IPS DF 6.9 (cell line): ENCODE results near the gene TPM4.

Experiments used
- DNase-seq: peaks from one replicate; pipeline ENCODE4 v3.0.0-alpha.2; 2013; ENCODE audit warnings: low read depth, low spot score
- H3K27ac ChIP-seq: one replicate; pipeline ENCODE4 v1.5.1; 2013; ENCODE audit warnings: low read length, control low read depth
- H3K27me3 ChIP-seq: 2 replicates; pipeline ENCODE4 v1.6.1; 2013; ENCODE audit warnings: mild to moderate bottlenecking, low read length; ENCODE audit not compliant: control insufficient read depth, insufficient read depth
- H3K36me3 ChIP-seq: 2 replicates; pipeline ENCODE4 v1.6.1; 2013; ENCODE audit warnings: low read length; ENCODE audit not compliant: control insufficient read depth, insufficient read depth
- H3K4me1 ChIP-seq: 2 replicates; pipeline ENCODE4 v1.6.1; 2013; ENCODE audit warnings: low read length; ENCODE audit not compliant: control insufficient read depth, insufficient read depth
- H3K4me3 ChIP-seq: 2 replicates; pipeline ENCODE4 v1.5.1; 2013; ENCODE audit warnings: mild to moderate bottlenecking, low read length
- H3K9me3 ChIP-seq: 2 replicates; pipeline ENCODE4 v1.6.1; 2013; ENCODE audit warnings: low read length, inconsistent platforms; ENCODE audit not compliant: control insufficient read depth, insufficient read depth
- WGBS: extraction: QIAGEN DNeasy Blood & Tissue Kit; methylation state at CpG from one replicate; pipeline ENCODE4 v1.1.7; 2013; ENCODE audit warnings: mixed read lengths, missing lambda C conversion rate; ENCODE audit not compliant: insufficient read length, insufficient coverage; 5-methylcytosine and 5-hydroxymethylcytosine counted together

Gene TPM4

GRCh38 chr19:16127776-16128371 lies 51.6 kb downstream of the TPM4 start:
- WGBS = no CpG with 5 or more reads among the region's 21 CpGs
- no peak overlapping the region for H3K4me3 ChIP-seq
- no peaks in the 10 kb centered on the region for H3K27me3 ChIP-seq
- no peak overlapping the region for H3K27ac ChIP-seq
- H3K36me3 ChIP-seq = peaks cover 49% of the 10 kb centered on the region
- no peak for DNase-seq
- H3K4me1 ChIP-seq = no peaks in the 10 kb centered on the region; the same call in 1 of the 2 replicates
- H3K9me3 ChIP-seq = no peaks in the 10 kb centered on the region

- 100% methylated on average over 3 of the region's 3 CpGs for WGBS
- Histone ChIP-seq H3K4me1 (no peaks in the 10 kb centered on the region), H3K9me3 (no peaks in the 10 kb centered on the region), H3K27ac (no peak overlapping the region), H3K4me3 (no peak overlapping the region), H3K27me3 (no peaks in the 10 kb centered on the region), H3K36me3 (peaks cover 40% of the 10 kb centered on the region)
- DNase-seq = no peak
Measured at GRCh38 chr19:16131648-16132047, 55.4 kb downstream of the TPM4 start.

- no peak for DNase-seq
- H3K9me3 ChIP-seq = no peaks in the 10 kb centered on the region
- H3K27me3 ChIP-seq = no peaks in the 10 kb centered on the region
- no peaks in the 10 kb centered on the region for H3K4me1 ChIP-seq
- no peak overlapping the region for H3K4me3 ChIP-seq
- WGBS = no CpG with 5 or more reads among the region's 4 CpGs
- H3K27ac ChIP-seq = no peak overlapping the region
- peaks cover 23% of the 10 kb centered on the region for H3K36me3 ChIP-seq
Measured at GRCh38 chr19:16133818-16134217, 57.5 kb downstream of the TPM4 start.

DNA sequence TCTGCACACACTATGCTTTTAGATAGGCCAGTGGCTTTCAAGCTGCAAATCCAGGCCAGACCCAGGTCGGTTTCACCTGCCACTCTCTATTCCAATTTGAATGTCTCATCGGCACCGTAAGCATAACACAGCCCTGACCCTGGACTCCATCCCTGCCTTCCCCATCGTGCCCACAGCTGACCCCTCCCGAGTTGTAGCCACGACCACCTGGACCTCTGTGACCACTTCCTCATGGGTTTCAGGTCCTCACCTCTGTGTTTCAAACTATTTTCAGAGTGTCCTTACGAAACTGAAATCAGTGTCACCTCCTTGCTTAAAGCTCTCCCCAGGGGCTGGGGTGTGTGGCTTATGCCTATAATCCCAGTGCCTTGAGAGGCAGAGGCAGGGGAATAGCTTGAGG lies 58.2 kb downstream of the TPM4 start:
- WGBS = no CpG with 5 or more reads among the region's 7 CpGs
- no peaks in the 10 kb centered on the region for H3K27me3 ChIP-seq
- H3K9me3 ChIP-seq = no peaks in the 10 kb centered on the region
- H3K4me3 ChIP-seq = no peak overlapping the region
- peaks cover 18% of the 10 kb centered on the region for H3K36me3 ChIP-seq
- H3K27ac ChIP-seq = no peak overlapping the region
- no peaks in the 10 kb centered on the region for H3K4me1 ChIP-seq
- DNase-seq = no peak

- no peak for DNase-seq
- Histone ChIP-seq H3K4me3 (no peak overlapping the region), H3K4me1 (no peaks in the 10 kb centered on the region), H3K27me3 (no peaks in the 10 kb centered on the region), H3K36me3 (peaks cover 13% of the 10 kb centered on the region), H3K27ac (no peak overlapping the region), H3K9me3 (no peaks in the 10 kb centered on the region)
- no CpG with 5 or more reads among the region's 4 CpGs for WGBS
Measured at GRCh38 chr19:16135430-16136127, 59.3 kb downstream of the TPM4 start.

- WGBS = no CpG with 5 or more reads among the region's 16 CpGs
- H3K4me3 ChIP-seq = no peak overlapping the region
- peaks cover 13% of the 10 kb centered on the region for H3K36me3 ChIP-seq
- DNase-seq = no peak
- no peaks in the 10 kb centered on the region for H3K27me3 ChIP-seq
- no peaks in the 10 kb centered on the region for H3K9me3 ChIP-seq
- no peak overlapping the region for H3K27ac ChIP-seq
- no peaks in the 10 kb centered on the region for H3K4me1 ChIP-seq
Measured at GRCh38 chr19:16136185-16136999, 60.1 kb downstream of the TPM4 start.

- no peaks in the 10 kb centered on the region for H3K36me3 ChIP-seq
- H3K9me3 ChIP-seq = no peaks in the 10 kb centered on the region
- no peak overlapping the region for H3K27ac ChIP-seq
- 0 out of 2 replicates have a peak, but pooled peaks cover 5% of the 10 kb centered on the region for H3K4me1 ChIP-seq
- no peak overlapping the region for H3K4me3 ChIP-seq
- DNase-seq = no peak
- no CpG with 5 or more reads among the region's 13 CpGs for WGBS
- no peaks in the 10 kb centered on the region for H3K27me3 ChIP-seq
Measured at GRCh38 chr19:16139752-16140151, 63.5 kb downstream of the TPM4 start.

DNA sequence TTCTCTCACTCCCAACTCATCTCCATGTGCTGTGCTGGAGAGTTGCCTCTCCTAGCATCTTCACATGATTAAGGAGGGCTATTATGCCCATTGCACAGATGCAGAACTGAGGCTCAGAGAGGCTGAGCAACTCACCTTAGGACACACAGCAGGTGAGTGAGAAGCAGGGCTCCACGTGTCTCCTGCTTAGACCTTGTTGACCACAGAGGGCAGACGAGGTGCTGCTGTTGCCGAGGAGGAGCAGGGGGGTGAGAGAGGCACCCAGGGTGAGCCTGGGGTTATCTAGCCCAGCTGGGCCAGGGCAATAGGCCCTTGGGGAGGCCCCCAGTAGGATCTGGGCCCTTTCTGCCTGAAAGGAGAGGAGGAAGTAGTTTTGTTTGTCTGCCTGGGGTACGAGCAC lies 64.7 kb downstream of the TPM4 start:
- Histone ChIP-seq H3K27me3 (no peaks in the 10 kb centered on the region), H3K9me3 (no peaks in the 10 kb centered on the region), H3K36me3 (no peaks in the 10 kb centered on the region), H3K4me3 (no peak overlapping the region), H3K27ac (no peak overlapping the region), H3K4me1 (0 out of 2 replicates have a peak, but pooled peaks cover 5% of the 10 kb centered on the region)
- no CpG with 5 or more reads among the region's 4 CpGs for WGBS
- no peak for DNase-seq

GRCh38 chr19:16142032-16142580 lies 65.8 kb downstream of the TPM4 start:
- 0 out of 2 replicates have a peak, but pooled peaks cover 5% of the 10 kb centered on the region for H3K4me1 ChIP-seq
- DNase-seq = no peak
- no peaks in the 10 kb centered on the region for H3K36me3 ChIP-seq
- WGBS = no CpG with 5 or more reads among the region's 9 CpGs
- H3K4me3 ChIP-seq = no peak overlapping the region
- H3K27me3 ChIP-seq = no peaks in the 10 kb centered on the region
- no peaks in the 10 kb centered on the region for H3K9me3 ChIP-seq
- H3K27ac ChIP-seq = no peak overlapping the region
